ENCODE data around the gene SEC14L5. TPM values are rescaled to one million over a fixed set of nuclear protein-coding genes. Genes with fewer than 3 reads are reported as not detected.
A peak's percentile ranks its signal among the peaks of the same experiment; 100 is the strongest.

The SEC14L5 gene
- polyA plus RNA-seq, 1 experiment = 0.05 TPM

DNA sequence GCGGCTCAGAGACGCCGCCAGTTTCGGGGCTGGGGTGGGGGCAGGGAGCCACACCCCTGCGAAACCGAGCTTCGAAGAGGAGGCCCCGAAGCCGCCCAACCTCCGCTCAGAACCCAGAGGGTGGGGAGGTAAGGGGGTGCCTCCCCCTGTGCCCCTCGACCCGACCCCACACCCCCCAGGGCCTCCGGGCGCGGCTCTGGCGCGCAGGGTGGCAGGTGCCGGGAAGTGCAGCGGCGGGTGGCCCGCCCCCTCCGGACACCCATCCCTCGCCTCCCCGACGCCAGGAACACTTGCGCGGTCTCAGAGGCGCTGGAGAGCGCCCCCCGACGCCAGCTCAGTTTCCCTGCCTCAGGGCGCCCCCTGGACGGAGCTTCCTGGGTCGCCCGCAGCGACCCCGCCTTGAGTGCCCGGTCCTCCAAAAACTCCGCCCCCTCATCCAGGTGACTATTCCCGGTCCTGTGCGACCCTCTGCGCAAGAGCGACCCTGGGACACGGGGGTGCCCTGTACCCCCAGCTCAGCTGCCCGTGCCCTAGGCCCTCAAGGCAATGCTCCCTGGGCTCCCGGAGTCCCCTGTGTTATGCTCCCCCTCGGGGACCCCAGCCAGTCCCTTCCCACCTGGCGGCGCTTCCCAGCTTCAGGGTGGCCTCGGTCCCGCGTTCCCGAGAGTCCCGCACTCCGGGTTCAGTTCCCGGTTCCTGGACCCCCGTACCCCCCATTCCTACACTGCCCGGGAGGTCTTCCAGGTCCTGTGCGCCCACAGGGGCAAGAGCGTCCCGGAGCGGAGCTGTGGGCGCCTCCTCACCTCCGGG lies 21.7 kb upstream of the SEC14L5 start:
- DNase-seq (ENCODE audit: low read depth, low spot score) = no peak
- POLR2A ChIA-PET = interaction anchor here (0.5 to 0.9 kb wide), 2 partner anchors 20 to 100 kb away, joined by 3 read pairs; no protein-coding TSS in a partner anchor
- TF ChIP-seq, protein P1, sequence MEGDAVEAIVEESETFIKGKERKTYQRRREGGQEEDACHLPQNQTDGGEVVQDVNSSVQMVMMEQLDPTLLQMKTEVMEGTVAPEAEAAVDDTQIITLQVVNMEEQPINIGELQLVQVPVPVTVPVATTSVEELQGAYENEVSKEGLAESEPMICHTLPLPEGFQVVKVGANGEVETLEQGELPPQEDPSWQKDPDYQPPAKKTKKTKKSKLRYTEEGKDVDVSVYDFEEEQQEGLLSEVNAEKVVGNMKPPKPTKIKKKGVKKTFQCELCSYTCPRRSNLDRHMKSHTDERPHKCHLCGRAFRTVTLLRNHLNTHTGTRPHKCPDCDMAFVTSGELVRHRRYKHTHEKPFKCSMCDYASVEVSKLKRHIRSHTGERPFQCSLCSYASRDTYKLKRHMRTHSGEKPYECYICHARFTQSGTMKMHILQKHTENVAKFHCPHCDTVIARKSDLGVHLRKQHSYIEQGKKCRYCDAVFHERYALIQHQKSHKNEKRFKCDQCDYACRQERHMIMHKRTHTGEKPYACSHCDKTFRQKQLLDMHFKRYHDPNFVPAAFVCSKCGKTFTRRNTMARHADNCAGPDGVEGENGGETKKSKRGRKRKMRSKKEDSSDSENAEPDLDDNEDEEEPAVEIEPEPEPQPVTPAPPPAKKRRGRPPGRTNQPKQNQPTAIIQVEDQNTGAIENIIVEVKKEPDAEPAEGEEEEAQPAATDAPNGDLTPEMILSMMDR (IDR thresholded peaks at IDR 0.05; ENCODE audit: low read depth, low read length) = no peak
- Histone ChIP-seq H3K4me3 (ENCODE audit: low read depth, low read length) (peak overlapping the region; percentile 61), H3K9me3 (ENCODE audit: control insufficient read depth, insufficient read depth, low read length) (no peaks in the 10 kb centered on the region; the same call in 1 of the 2 replicates), H3K27me3 (ENCODE audit: control insufficient read depth, insufficient read depth, low read length) (peaks cover 40% of the 10 kb centered on the region), H3K27ac (ENCODE audit: low read depth, low read length) (no peak overlapping the region)
- CTCF ChIA-PET = interaction anchor here (1.0 kb wide), 1 partner anchor 17 kb away, joined by 3 read pairs; no protein-coding TSS in a partner anchor

DNA sequence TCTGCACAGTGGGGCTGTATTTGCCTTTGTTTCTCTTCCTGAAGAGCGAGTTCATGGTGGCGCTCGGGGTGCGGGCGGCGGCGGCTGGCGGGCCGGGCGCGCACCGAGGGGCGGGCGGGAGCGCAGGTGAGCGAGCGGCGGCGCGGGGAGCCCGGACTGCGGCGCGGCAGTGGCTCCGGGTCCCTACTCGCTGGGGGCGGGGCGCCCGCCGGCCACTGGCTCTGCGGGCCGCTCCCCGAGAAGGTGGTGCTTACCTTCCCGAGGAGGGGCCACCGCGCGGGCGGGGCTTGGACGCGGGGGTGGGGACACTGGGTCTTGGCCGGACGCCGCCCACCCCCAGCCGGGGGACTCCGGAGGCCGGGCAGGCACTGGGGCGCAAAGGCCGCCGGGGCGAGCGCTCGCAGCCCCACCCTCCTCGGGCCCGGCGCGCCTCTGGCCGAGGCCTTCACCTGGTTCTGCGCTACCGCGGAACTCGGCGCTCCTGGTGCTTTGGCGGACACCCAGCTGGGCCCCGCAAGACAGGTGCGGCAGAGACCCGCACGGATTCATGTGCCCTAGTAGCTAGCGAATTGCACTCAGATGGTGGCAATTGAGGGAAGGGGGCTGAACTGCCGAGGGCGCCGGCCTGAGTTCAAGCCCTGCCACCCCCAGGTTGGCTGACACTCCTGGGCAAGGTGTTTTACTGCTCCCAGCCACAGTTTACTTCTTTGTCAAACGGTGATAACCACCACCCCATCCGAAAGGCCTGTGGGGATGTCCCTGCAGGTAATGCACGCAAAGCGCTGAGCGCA lies 20.9 kb upstream of the SEC14L5 start, which contains the start of gene PPL:
PPL (minus strand) TSS at position 158 of the 791 bp plus-strand sequence; CDS start at position 55, 103 bp downstream.
- TF ChIP-seq, protein P1 (IDR thresholded peaks at IDR 0.05; ENCODE audit: low read depth, low read length) = no peak
- no peak for DNase-seq (ENCODE audit: low read depth, low spot score)
- Histone ChIP-seq H3K9me3 (ENCODE audit: control insufficient read depth, insufficient read depth, low read length) (no peaks in the 10 kb centered on the region), H3K4me3 (ENCODE audit: low read depth, low read length) (peak within 1 kb of the TSS; percentile 61), H3K27ac (ENCODE audit: low read depth, low read length) (no peak within 1 kb of the TSS), H3K27me3 (ENCODE audit: control insufficient read depth, insufficient read depth, low read length) (peaks cover 34% of the 10 kb centered on the region)
- POLR2A ChIA-PET = interaction anchor here (0.5 to 0.9 kb wide), 2 partner anchors 19 to 101 kb away, joined by 3 read pairs; no protein-coding TSS in a partner anchor
- CTCF ChIA-PET = interaction anchor here (1.0 kb wide), 1 partner anchor 18 kb away, joined by 3 read pairs; no protein-coding TSS in a partner anchor

DNA sequence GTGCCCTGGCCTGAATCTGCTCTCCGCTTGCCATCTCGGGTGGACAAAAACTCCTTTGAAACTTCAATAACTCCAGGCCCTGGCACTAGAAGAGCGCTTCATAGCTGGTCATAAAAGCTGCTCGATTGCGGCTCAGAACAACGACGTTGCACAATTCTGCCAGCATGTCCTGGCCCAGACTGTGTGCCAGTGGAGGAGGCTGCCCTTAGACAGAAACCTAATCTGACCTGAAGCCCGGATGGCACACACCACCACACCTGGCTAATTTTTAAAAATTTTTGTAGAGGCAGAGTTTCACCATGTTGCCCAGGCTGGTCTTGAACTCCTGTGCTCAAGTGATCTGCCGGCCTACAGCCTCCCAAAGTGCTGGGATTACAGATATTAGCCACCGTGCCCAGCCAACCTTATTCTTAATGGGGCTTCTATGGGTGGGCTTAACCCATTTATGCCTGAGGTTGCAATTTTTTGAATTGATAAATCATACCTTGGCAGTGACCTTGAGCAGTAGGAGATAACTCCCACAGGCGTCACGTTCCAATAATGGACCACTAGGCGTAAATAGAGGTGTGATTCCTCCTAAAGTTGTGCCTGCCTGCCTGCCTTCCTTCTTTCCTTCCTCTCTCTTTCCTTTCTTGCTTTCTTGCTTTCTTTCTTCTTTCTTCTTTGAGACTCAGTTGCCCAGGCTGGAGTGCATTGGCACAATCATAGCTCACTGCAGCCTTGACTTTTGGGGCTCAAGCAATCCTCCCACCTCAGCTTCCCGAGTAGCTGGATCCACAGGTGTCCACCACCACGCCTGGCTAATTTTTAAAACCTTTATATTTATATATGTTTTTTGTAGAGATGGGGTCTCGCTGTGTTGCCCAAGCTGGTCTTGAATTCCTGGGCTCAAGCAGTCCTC lies 20.1 kb upstream of the SEC14L5 start:
- POLR2A ChIA-PET = no interaction called here
- TF ChIP-seq, protein P1 (IDR thresholded peaks at IDR 0.05; ENCODE audit: low read depth, low read length) = no peak
- no peak for DNase-seq (ENCODE audit: low read depth, low spot score)
- no peak overlapping the region for H3K27ac ChIP-seq (ENCODE audit: low read depth, low read length)
- no peaks in the 10 kb centered on the region for H3K9me3 ChIP-seq (ENCODE audit: control insufficient read depth, insufficient read depth, low read length)
- peaks cover 31% of the 10 kb centered on the region for H3K27me3 ChIP-seq (ENCODE audit: control insufficient read depth, insufficient read depth, low read length)
- H3K4me3 ChIP-seq (ENCODE audit: low read depth, low read length) = no peak overlapping the region
- CTCF ChIA-PET = no interaction called here

DNA sequence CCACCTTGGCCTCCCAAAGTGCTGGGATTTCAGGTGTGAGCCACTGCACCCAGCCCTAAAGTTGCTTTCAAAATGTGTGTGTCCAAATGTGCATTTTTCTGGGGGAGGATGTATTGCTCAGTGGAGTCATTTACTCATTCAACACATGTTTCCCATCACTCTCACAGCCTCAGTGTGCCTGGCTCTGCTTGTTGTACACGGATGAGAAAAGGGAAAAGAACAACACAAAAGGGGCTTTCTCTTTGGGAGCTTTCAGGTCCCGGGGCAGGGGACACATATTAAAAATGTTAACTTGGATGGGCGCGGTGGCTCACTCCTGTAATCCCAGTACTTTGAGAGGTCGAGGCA lies 19.5 kb upstream of the SEC14L5 start:
- ChIA-PET POLR2A (no interaction called here), CTCF (no interaction called here)
- peaks cover 27% of the 10 kb centered on the region for H3K27me3 ChIP-seq (ENCODE audit: control insufficient read depth, insufficient read depth, low read length)
- TF ChIP-seq, protein P1 (IDR thresholded peaks at IDR 0.05; ENCODE audit: low read depth, low read length) = no peak
- no peak overlapping the region for H3K4me3 ChIP-seq (ENCODE audit: low read depth, low read length)
- no peak overlapping the region for H3K27ac ChIP-seq (ENCODE audit: low read depth, low read length)
- H3K9me3 ChIP-seq (ENCODE audit: control insufficient read depth, insufficient read depth, low read length) = no peaks in the 10 kb centered on the region
- DNase-seq (ENCODE audit: low read depth, low spot score) = no peak

Data from AG04450 (cell line).